Immature natural killer cell (primary cell): ENCODE measurements around the gene MSTN. TPM values are rescaled to one million over a fixed set of nuclear protein-coding genes. Genes with fewer than 3 reads are reported as not detected.
"Not testable (repeated sequence)": the region's sequence is repeated elsewhere in the genome, so short reads cannot be mapped to it uniquely, and the experiment has no call there.

ENCODE experiments used
- DNase-seq, 3 donors: peaks; one replicate each; pipeline ENCODE4 v3.0.0; 2022; ENCODE audit warnings: mixed read lengths in 1 of 3
- H3K27ac Mint-ChIP-seq, 6 donors: one replicate each; pipeline ENCODE4 v1.8.0; 2020; ENCODE audit warnings: mixed read lengths in 6 of 6, mild to moderate bottlenecking in 5 of 6, inconsistent platforms in 4 of 6, moderate library complexity in 3 of 6
- H3K27me3 Mint-ChIP-seq, 3 donors: one replicate each; pipeline ENCODE4 v1.8.0; 2020 to 2021; ENCODE audit warnings: low read depth in 3 of 3, mild to moderate bottlenecking in 3 of 3, mixed read lengths in 3 of 3, moderate library complexity in 3 of 3, inconsistent platforms in 1 of 3
- H3K36me3 Mint-ChIP-seq, 3 donors: one replicate each; pipeline ENCODE4 v1.8.0; 2020; ENCODE audit warnings: mixed read lengths in 3 of 3, inconsistent platforms in 2 of 3, mild to moderate bottlenecking in 2 of 3
- H3K4me1 Mint-ChIP-seq, 2 donors: one replicate each; pipeline ENCODE4 v1.8.0; 2020; ENCODE audit warnings: inconsistent platforms in 2 of 2, mild to moderate bottlenecking in 2 of 2, mixed read lengths in 2 of 2, moderate library complexity in 1 of 2
- H3K4me3 Mint-ChIP-seq, 5 donors: one replicate each; pipeline ENCODE4 v1.8.0; 2020; ENCODE audit warnings: mild to moderate bottlenecking in 5 of 5, mixed read lengths in 5 of 5, inconsistent platforms in 3 of 5, moderate library complexity in 3 of 5
- H3K9me3 Mint-ChIP-seq, 6 donors: one replicate each; pipeline ENCODE4 v1.8.0; 2020; ENCODE audit warnings: mild to moderate bottlenecking in 6 of 6, mixed read lengths in 6 of 6, inconsistent platforms in 4 of 6, moderate library complexity in 3 of 6
- polyA plus RNA-seq, 3 donors: library from polyadenylated mRNA; unstranded; fragments of 300-500 nt; fragmentation: Illumina TruSeq; gene quantifications; one replicate each; pipeline ENCODE4 v1.2.3, GENCODE V29; 2021

MSTN gene
- polyA plus RNA-seq, 3 donors from 2014 or later = not detected

GRCh38 chr2:190051223-190051622 is 11.3 kb downstream of the MSTN start:
- H3K27ac Mint-ChIP-seq = no peak overlapping the region
- no peaks in the 10 kb centered on the region for H3K4me1 Mint-ChIP-seq
- peaks cover 0 to 8% (median 0%) of the 10 kb centered on the region in 6 donors for H3K9me3 Mint-ChIP-seq
- no peak for DNase-seq
- peaks cover 0 to 3% (median 3%) of the 10 kb centered on the region in 3 donors for H3K27me3 Mint-ChIP-seq
- no peak overlapping the region for H3K4me3 Mint-ChIP-seq
- H3K36me3 Mint-ChIP-seq = no peaks in the 10 kb centered on the region

GRCh38 chr2:190050001-190050400 is 12.5 kb downstream of the MSTN start:
- Mint-ChIP-seq H3K36me3 (no peaks in the 10 kb centered on the region), H3K27me3 (peaks cover 0 to 3% (median 3%) of the 10 kb centered on the region in 3 donors), H3K9me3 (peaks cover 0 to 8% (median 0%) of the 10 kb centered on the region in 6 donors), H3K27ac (no peak overlapping the region), H3K4me1 (no peaks in the 10 kb centered on the region), H3K4me3 (no peak overlapping the region)
- no peak for DNase-seq

DNA sequence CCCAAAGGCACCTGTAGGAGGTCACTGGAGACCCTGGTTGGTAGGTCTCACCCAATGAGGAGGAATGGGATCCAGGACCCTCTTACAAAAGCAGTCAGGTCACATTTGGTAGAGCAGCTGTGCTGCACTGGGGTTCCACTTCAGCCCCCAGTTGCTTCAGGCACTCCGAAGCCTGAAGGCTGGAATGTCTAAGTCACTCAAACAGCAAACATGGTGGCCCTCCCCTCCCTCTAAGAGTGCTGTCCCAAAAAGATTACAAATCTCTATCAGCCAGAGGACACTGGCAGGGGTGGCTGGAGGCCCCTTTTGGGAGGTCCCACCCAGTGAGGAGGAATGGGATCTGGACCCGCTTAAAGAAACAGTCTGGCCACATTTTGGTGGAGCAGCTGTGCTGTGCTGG is 17.7 kb downstream of the MSTN start:
- Mint-ChIP-seq H3K27ac (no peak overlapping the region), H3K27me3 (peaks cover 1 to 6% (median 3%) of the 10 kb centered on the region in 3 donors), H3K36me3 (no peaks in the 10 kb centered on the region), H3K9me3 (peaks cover 0 to 6% (median 0%) of the 10 kb centered on the region in 6 donors), H3K4me1 (no peaks in the 10 kb centered on the region), H3K4me3 (no peak overlapping the region)
- no peak for DNase-seq

- H3K4me3 Mint-ChIP-seq = no peak overlapping the region
- H3K4me1 Mint-ChIP-seq = no peaks in the 10 kb centered on the region
- no peak for DNase-seq
- H3K36me3 Mint-ChIP-seq = no peaks in the 10 kb centered on the region
- H3K9me3 Mint-ChIP-seq = peaks cover 0 to 6% (median 0%) of the 10 kb centered on the region in 6 donors
- no peak overlapping the region for H3K27ac Mint-ChIP-seq
- H3K27me3 Mint-ChIP-seq = peaks cover 1 to 6% (median 2%) of the 10 kb centered on the region in 3 donors
These were observed 19.1 kb downstream of the MSTN start for GRCh38 chr2:190043441-190043840.

DNA sequence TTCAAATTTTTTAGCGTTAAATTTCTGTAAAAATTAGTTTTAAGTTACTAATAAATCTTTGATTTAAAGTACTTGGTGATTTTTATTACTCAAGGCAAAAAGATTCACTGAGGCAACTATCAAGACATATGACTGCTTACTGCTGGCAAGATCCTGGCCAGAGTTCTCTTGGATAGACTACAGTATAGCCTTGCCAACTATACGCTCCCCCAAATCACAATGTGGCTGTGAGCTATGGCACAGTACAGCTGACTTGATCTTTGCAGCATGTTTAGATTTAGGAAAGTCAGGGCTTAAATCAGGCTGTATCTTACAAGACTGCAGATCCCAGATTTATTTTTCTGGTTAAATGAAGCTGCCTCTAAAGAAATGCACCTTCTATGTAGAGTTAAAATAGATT is 26.5 kb downstream of the MSTN start:
- Mint-ChIP-seq H3K27me3 (no peaks in the 10 kb centered on the region), H3K27ac (no peak overlapping the region), H3K36me3 (no peaks in the 10 kb centered on the region), H3K4me1 (no peaks in the 10 kb centered on the region), H3K9me3 (no peaks in the 10 kb centered on the region), H3K4me3 (no peak overlapping the region)
- DNase-seq = no peak

DNA sequence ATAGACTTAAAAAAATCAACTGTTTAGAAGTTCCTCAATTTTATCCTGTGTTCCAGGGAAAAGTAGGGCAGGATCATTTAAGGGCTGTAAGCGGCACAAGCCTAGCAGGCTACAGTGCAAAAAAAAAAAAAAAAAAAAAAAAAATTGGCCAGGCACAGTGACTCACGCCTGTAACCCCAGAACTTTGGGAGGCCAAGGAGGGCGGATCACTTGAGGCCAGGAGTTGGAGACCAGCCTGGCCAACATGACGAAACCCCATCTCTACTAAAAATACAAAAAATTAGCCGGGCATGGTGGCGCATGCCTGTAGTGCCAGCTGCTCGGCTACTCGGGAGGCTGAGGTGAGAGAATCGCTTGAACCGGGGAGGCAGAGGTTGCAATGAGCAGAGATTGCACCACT is 28.1 kb downstream of the MSTN start:
- not testable (repeated sequence) for H3K4me3 Mint-ChIP-seq, DNase-seq, H3K36me3 Mint-ChIP-seq, H3K27ac Mint-ChIP-seq, H3K27me3 Mint-ChIP-seq, H3K4me1 Mint-ChIP-seq, H3K9me3 Mint-ChIP-seq

- H3K27me3 Mint-ChIP-seq = peaks cover 1 to 6% (median 2%) of the 10 kb centered on the region in 3 donors
- DNase-seq = no peak
- no peaks in the 10 kb centered on the region for H3K36me3 Mint-ChIP-seq
- no peak overlapping the region for H3K27ac Mint-ChIP-seq
- H3K4me3 Mint-ChIP-seq = no peak overlapping the region
- no peaks in the 10 kb centered on the region for H3K9me3 Mint-ChIP-seq
- no peaks in the 10 kb centered on the region for H3K4me1 Mint-ChIP-seq
These were observed 30.4 kb downstream of the MSTN start for GRCh38 chr2:190031969-190032618.

GRCh38 chr2:190023860-190024259 is 38.7 kb downstream of the MSTN start:
- no peak overlapping the region for H3K4me3 Mint-ChIP-seq
- no peaks in the 10 kb centered on the region for H3K36me3 Mint-ChIP-seq
- H3K4me1 Mint-ChIP-seq = no peaks in the 10 kb centered on the region
- peak in 2 of 3 donors; percentile 5 to 20 for DNase-seq
- H3K9me3 Mint-ChIP-seq = peaks cover 0 to 1% (median under 1%) of the 10 kb centered on the region in 6 donors
- no peak overlapping the region for H3K27ac Mint-ChIP-seq
- H3K27me3 Mint-ChIP-seq = peaks cover 0 to 8% (median 1%) of the 10 kb centered on the region in 3 donors

DNA sequence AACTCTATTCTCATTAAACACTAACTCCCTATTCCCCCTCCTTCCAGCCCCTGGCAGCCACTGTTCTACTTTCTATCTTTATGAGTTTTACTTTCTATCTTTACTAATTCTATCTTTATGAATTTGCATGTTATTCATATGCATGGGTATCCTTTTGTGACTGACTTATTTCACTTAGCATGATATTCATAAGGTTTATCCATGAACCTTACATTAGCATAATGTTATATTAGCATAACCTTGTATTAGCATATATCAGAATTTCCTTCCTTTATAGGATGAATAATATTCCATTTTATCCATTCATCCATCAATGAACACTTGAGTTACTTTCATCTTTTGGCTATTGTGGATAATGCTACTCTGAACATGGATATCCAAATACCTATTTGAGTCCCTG is 41.8 kb downstream of the MSTN start:
- no peak for DNase-seq
- Mint-ChIP-seq H3K36me3 (peaks cover 0 to 9% (median 0%) of the 10 kb centered on the region in 3 donors), H3K27ac (no peak overlapping the region), H3K9me3 (peaks cover 8 to 33% (median 17%) of the 10 kb centered on the region in 6 donors), H3K4me1 (no peaks in the 10 kb centered on the region), H3K4me3 (no peak overlapping the region), H3K27me3 (peaks cover 1 to 4% (median 2%) of the 10 kb centered on the region in 3 donors)

- Mint-ChIP-seq H3K4me1 (no peaks in the 10 kb centered on the region), H3K36me3 (peaks cover 0 to 12% (median 5%) of the 10 kb centered on the region in 3 donors), H3K4me3 (no peak overlapping the region), H3K27ac (no peak overlapping the region), H3K27me3 (peaks cover 4 to 9% (median 6%) of the 10 kb centered on the region in 3 donors), H3K9me3 (peaks cover 13 to 37% (median 23%) of the 10 kb centered on the region in 6 donors)
- no peak for DNase-seq
These were observed 44.7 kb downstream of the MSTN start for GRCh38 chr2:190017837-190018236.

GRCh38 chr2:190015969-190016368 is 46.6 kb downstream of the MSTN start:
- peaks cover 13 to 37% (median 23%) of the 10 kb centered on the region in 6 donors for H3K9me3 Mint-ChIP-seq
- H3K4me1 Mint-ChIP-seq, H3K4me3 Mint-ChIP-seq, H3K27ac Mint-ChIP-seq, DNase-seq, H3K27me3 Mint-ChIP-seq: not testable (repeated sequence)
- H3K36me3 Mint-ChIP-seq = peaks cover 0 to 12% (median 5%) of the 10 kb centered on the region in 3 donors
